ENCODE results near the gene C16orf96. TPM values are rescaled to one million over a fixed set of nuclear protein-coding genes. Genes with fewer than 3 reads are reported as not detected.

The C16orf96 gene
- total and polyA plus RNA-seq, 2 of the 8 experiments (the other 6 are each of a cell fraction or from before 2014, with no cell fraction given) = 1.0 to 1.3 TPM

DNA sequence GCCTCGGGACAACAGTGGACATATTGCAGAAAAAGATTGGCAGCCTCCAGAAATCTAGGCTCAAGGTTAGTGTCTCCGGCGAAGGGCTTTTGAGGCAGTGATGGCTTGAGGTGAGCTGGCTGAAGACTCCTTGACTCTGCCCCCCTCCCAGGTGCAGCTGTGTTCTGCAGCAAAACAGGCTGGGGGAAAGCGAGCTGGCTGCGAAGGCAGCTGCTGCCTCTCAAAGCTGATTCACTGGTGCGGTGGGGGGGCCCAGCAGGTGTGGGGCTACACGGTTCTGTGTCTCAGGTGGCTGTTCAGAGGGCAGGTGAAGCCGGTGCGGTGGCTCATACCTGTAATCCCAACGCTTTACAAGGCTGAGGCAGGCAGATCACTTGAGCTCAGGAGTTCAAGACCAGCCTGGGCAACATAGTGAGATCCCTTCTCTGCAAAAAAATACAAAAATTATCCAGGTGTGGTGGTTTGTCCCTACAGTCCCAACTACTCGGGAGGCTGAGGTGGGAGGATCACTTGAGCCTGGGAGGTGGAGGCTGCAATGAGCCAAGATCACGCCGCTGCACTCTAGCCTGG, 22.9 kb downstream of the C16orf96 start (continued):
- TF ChIP-seq CHD7 (IDR thresholded peaks at IDR 0.05; ENCODE audit: insufficient replicate concordance, low read length) = no peak
- no peak for TF ChIP-seq KDM5A (IDR thresholded peaks at IDR 0.05; ENCODE audit: low read length)
- TF ChIP-seq ATF2 (IDR thresholded peaks at IDR 0.05; ENCODE audit: low read length) = no peak

Measured in H1 (cell line).